Transverse colon (tissue), 4 donors: Measurements from ENCODE around the gene CD24. TPM values are rescaled to one million over a fixed set of nuclear protein-coding genes. Genes with fewer than 3 reads are reported as not detected.

Experiments
- DNase-seq: peaks from one replicate; pipeline ENCODE4 v3.0.0-alpha.2; 2019
- H3K27ac ChIP-seq, 4 donors: fragments of 200-600 bp; sonication (generic); 2 replicates each; pipeline ENCODE4 v1.5.1; 2016 to 2018; ENCODE audit warnings: inconsistent platforms in 4 of 4
- H3K27me3 ChIP-seq: fragments of 200-600 bp; sonication (generic); 2 replicates; pipeline ENCODE4 v1.5.1; 2017; ENCODE audit warnings: inconsistent platforms
- H3K36me3 ChIP-seq, 4 donors: fragments of 200-600 bp; sonication (generic); 2 replicates each; pipeline ENCODE4 v1.5.1; 2017 to 2019; ENCODE audit warnings: inconsistent platforms in 4 of 4
- H3K4me1 ChIP-seq, 4 donors: fragments of 200-600 bp; sonication (generic); 2 replicates each; pipeline ENCODE4 v1.5.1; 2017 to 2020; ENCODE audit warnings: inconsistent platforms in 4 of 4
- H3K4me3 ChIP-seq, 4 donors: fragments of 200-600 bp; sonication (generic); 1 replicate in 1 of 4; 2 replicates in 3 of 4; pipeline versions ENCODE4 v1.5.1 to v1.6.1; 2017 to 2019; ENCODE audit warnings: inconsistent platforms in 4 of 4
- H3K9me3 ChIP-seq, 2 donors: fragments of 200-600 bp; sonication (generic); 2 replicates each; pipeline ENCODE4 v1.5.1; 2017 to 2019; ENCODE audit warnings: inconsistent platforms in 2 of 2
- EP300 ChIP-seq: sonication (generic); formaldehyde crosslinking; IDR thresholded peaks from one replicate; pipeline ENCODE4 v1.6.1; 2017; ENCODE audit warnings: antibody characterized with exemption, low read depth
- POLR2A ChIP-seq: fragments of 450-650 bp; IDR thresholded peaks from one replicate; pipeline ENCODE4 v1.6.1; 2016; ENCODE audit warnings: antibody characterized with exemption, mild to moderate bottlenecking, moderate library complexity
- POLR2AphosphoS5 ChIP-seq, 3 donors: sonication (generic); formaldehyde crosslinking; IDR thresholded peaks; one replicate each; pipeline ENCODE4 v1.6.1; 2016; ENCODE audit warnings: antibody characterized with exemption in 3 of 3
- WGBS, 2 donors: methylation state at CpG; one replicate each; pipeline ENCODE4 v1.1.5; 2018; ENCODE audit warnings: low coverage in 1 of 2; 5-methylcytosine and 5-hydroxymethylcytosine counted together
- in situ Hi-C, 4 donors: fragments of 200-750 bp; cut with MboI; loops; one replicate each; pipeline versions ENCODE4 v1.15.0 to v1.15.1; 2017; ENCODE audit warnings: low sequenced_read_pairs in 3 of 4, low pct_ligation_motif_present in 1 of 4, low pct_unique_long_range_greater_than_20kb in 1 of 4
- intact Hi-C: fragments of 100-400 bp; cut with DNase I; formaldehyde crosslinking; loops from one replicate; pipeline ENCODE4 v1.15.1; 2023; ENCODE audit warnings: low total_unique reads
- total RNA-seq, 4 donors: library from RNA; depleted of rRNA; stranded (reverse); fragments of >200 nt; gene quantifications; one replicate each; pipeline ENCODE4 v1.1.0, GENCODE V29; 2016
- TF ChIP-seq, protein P1 (sequence below), 5 experiments: fragments of 200-600 bp in 3 of 5; fragments of 450-650 bp in 2 of 5; sonication (generic) in 3 of 5; IDR thresholded peaks; 1 replicate in 2 of 5; 2 replicates in 3 of 5; pipeline ENCODE4 v1.5.1; 2016 to 2017; ENCODE audit warnings: antibody characterized with exemption in 5 of 5, inconsistent platforms in 3 of 5, mild to moderate bottlenecking in 2 of 5, moderate library complexity in 1 of 5

The CD24 gene
- total RNA-seq, 4 donors from 2014 or later, result 466 to 2,167 (median 1,255) TPM

DNA sequence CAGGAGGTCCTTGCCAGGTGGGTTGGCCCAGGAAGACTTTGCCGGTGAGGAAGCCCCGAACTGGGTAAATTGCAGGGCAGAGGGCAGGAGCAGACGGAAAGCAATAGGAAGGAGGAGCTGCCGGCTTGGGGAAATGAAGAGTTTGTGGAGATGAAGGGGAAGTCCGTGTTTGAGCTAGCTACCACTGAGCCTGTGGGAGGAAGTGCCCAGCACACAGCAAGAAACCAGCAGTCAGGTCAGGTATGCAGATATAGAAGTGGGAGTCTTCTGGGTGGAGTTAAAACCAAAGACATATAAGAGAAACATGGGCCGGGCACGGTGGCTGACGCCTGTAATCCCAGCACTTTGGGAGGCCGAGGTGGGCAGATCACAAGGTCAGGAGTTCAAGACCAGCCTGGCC lies 34.7 kb downstream of the CD24 start:
- Histone ChIP-seq H3K36me3 (no peaks in the 10 kb centered on the region), H3K4me1 (no peaks in the 10 kb centered on the region), H3K9me3 (no peaks in the 10 kb centered on the region), H3K4me3 (no peak overlapping the region), H3K27me3 (no peaks in the 10 kb centered on the region), H3K27ac (no peak overlapping the region)
- intact Hi-C loops, result no loop called here
- DNase-seq, result no peak
- in situ Hi-C loops, result no loop called here
- WGBS, 2 donors, result 48 to 50% methylated on average over 5 to 9 of the region's 9 CpGs
- TF ChIP-seq, protein P1, sequence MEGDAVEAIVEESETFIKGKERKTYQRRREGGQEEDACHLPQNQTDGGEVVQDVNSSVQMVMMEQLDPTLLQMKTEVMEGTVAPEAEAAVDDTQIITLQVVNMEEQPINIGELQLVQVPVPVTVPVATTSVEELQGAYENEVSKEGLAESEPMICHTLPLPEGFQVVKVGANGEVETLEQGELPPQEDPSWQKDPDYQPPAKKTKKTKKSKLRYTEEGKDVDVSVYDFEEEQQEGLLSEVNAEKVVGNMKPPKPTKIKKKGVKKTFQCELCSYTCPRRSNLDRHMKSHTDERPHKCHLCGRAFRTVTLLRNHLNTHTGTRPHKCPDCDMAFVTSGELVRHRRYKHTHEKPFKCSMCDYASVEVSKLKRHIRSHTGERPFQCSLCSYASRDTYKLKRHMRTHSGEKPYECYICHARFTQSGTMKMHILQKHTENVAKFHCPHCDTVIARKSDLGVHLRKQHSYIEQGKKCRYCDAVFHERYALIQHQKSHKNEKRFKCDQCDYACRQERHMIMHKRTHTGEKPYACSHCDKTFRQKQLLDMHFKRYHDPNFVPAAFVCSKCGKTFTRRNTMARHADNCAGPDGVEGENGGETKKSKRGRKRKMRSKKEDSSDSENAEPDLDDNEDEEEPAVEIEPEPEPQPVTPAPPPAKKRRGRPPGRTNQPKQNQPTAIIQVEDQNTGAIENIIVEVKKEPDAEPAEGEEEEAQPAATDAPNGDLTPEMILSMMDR (IDR thresholded peaks at IDR 0.05), result no peak
- TF ChIP-seq POLR2AphosphoS5 (IDR thresholded peaks at IDR 0.05), result no peak

DNA sequence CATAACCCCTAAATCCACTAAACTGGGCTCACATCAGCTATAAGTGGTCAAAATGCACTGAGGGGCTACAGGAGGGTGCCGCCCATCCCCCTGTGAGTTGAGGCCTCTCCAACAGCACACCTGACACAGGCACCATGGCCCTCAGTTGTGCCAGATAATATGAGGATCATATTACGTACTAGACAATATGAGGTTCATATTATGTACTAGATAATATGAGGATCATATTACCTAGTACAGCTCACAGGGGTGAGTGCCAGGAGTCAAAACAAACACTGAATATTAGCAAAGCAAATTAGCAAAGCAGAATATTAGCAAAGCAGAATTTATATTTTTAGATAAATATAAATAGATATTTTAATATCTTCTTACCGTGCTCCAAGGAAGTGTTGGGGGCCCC lies 35.3 kb downstream of the CD24 start:
- no peak for DNase-seq
- Histone ChIP-seq H3K9me3 (no peaks in the 10 kb centered on the region), H3K4me1 (no peaks in the 10 kb centered on the region), H3K4me3 (no peak overlapping the region), H3K36me3 (no peaks in the 10 kb centered on the region), H3K27me3 (no peaks in the 10 kb centered on the region), H3K27ac (no peak overlapping the region)
- WGBS, 2 donors, result 82 to 86% methylated on average over 1 to 3 of the region's 3 CpGs
- in situ Hi-C loops, result no loop called here
- TF ChIP-seq POLR2AphosphoS5 (IDR thresholded peaks at IDR 0.05), result no peak
- TF ChIP-seq POLR2A, result no peak
- TF ChIP-seq, protein P1 (IDR thresholded peaks at IDR 0.05), result no peak
- no peak for TF ChIP-seq EP300
- intact Hi-C loops, result no loop called here

DNA sequence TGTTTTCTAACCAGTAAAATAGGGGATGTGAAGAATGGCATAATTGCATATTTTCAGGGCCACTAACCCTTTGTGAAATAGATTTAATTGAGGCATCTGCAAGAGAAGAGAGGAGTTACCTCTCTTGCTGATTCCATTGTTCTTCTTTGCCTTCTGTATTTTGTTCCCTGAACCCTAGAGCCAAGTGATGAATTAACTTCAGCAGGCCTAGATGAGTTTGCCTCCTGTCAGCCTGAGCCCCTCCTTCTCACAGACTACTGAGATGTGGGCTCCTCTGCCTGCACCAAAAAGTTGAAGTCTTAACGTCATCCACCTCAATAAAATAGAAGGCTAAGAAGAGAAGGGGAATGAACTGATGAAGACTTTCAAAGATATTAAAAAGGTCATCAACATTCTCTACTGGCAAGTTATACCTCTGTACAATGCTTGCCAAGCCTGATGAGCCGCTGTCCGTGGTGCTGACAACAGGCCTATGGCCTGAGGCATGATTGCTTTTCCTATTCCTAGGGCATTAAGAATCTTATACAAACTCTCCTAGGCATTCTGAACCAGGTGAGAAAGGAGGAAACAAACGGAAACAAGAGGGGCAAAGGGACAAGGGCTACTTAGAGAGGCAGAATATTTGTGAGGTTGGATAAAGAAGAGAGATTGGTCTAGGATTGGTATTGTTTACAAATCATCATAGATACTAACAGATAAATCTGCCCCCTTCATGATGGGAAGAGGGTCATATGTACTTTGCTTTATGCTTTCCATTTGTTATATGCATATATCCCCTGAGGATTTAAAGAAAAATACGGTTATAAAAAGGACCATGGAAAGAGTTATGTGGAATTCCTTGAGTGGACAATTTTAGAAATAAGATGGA lies 46.8 kb downstream of the CD24 start:
- 27 to 31% methylated on average over 5 of the region's 5 CpGs for WGBS, 2 donors
- DNase-seq, result peak; percentile 67
- H3K4me1 ChIP-seq, result peaks cover 0 to 20% (median 9%) of the 10 kb centered on the region in 4 donors

DNA sequence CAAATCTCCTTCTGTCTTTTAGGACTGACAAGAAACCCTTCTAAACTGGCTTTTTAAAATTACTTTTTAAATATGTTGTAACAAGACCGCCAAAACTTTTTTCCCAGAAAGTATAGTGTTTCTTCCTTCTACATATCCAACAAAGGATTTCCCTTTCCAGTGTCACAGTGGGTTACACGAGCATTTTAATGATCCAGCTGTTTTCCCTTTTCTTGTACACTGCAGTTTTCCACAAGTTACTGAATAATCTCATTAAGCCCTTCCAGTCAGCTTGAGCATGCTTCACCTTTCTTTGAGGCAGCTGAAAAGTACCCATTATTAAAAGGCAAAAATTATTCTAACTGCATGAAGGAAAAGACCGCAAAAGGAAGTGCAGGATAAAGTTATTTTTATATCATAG lies 48.6 kb downstream of the CD24 start:
- Histone ChIP-seq H3K4me1 (peaks cover 0 to 20% (median 9%) of the 10 kb centered on the region in 4 donors), H3K27me3 (no peaks in the 10 kb centered on the region), H3K36me3 (no peaks in the 10 kb centered on the region), H3K9me3 (no peaks in the 10 kb centered on the region), H3K4me3 (no peak overlapping the region), H3K27ac (peak overlapping the region in 1 of 4 donors; percentile 80)
- intact Hi-C loops (no loop called here), in situ Hi-C loops (no loop called here)
- 63 to 65% methylated on average over 3 of the region's 3 CpGs for WGBS, 2 donors
- DNase-seq, result no peak
- no peak for TF ChIP-seq POLR2A
- no peak for TF ChIP-seq POLR2AphosphoS5 (IDR thresholded peaks at IDR 0.05)
- TF ChIP-seq, protein P1 (IDR thresholded peaks at IDR 0.05), result no peak
- no peak for TF ChIP-seq EP300

More for the DNA sequence above, 46.8 kb downstream of the CD24 start:
- Histone ChIP-seq H3K27me3 (no peaks in the 10 kb centered on the region), H3K9me3 (no peaks in the 10 kb centered on the region), H3K36me3 (no peaks in the 10 kb centered on the region), H3K27ac (no peak overlapping the region), H3K4me3 (no peak overlapping the region)
- intact Hi-C loops (no loop called here), in situ Hi-C loops (no loop called here)
- no peak for TF ChIP-seq POLR2A
- no peak for TF ChIP-seq EP300
